ENCODE results near the gene SLC25A11. TPM values are rescaled to one million over a fixed set of nuclear protein-coding genes. Genes with fewer than 3 reads are reported as not detected.

The SLC25A11 gene
- total and polyA plus RNA-seq, 2 donors, result 30.9 to 46.7 TPM

DNA sequence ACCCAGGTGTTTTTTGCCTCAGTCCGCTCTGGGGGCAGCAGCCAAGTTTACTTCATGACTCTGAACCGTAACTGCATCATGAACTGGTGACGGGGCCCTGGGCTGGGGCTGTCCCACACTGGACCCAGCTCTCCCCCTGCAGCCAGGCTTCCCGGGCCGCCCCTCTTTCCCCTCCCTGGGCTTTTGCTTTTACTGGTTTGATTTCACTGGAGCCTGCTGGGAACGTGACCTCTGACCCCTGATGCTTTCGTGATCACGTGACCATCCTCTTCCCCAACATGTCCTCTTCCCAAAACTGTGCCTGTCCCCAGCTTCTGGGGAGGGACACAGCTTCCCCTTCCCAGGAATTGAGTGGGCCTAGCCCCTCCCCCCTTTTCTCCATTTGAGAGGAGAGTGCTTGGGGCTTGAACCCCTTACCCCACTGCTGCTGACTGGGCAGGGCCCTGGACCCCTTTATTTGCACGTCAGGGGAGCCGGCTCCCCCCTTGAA lies 42.6 kb downstream of the SLC25A11 start:
- no peak overlapping the region for H3K4me3 ChIP-seq (ENCODE audit: low read length in 2 of 2)
- peaks cover 7 to 34% of the 10 kb centered on the region in 2 donors for H3K4me1 ChIP-seq (ENCODE audit: control insufficient read depth in 2 of 2, insufficient read depth in 2 of 2, low read length in 2 of 2)
- H3K36me3 ChIP-seq (ENCODE audit: control insufficient read depth in 2 of 2, insufficient read depth in 2 of 2, low read length in 1 of 2), result peaks cover 41 to 48% of the 10 kb centered on the region in 2 donors
- no peak for DNase-seq (ENCODE audit: low read depth in 6 of 9, low spot score in 9 of 9)
- 98% methylated on average over 10 of the region's 10 CpGs for WGBS
- H3K27me3 ChIP-seq (ENCODE audit: control insufficient read depth in 2 of 2, insufficient read depth in 1 of 2, low read length in 1 of 2), result peaks cover 37 to 43% of the 10 kb centered on the region in 2 donors
- H3K27ac ChIP-seq (ENCODE audit: low read depth in 1 of 2, low read length in 1 of 2), result no peak overlapping the region
- peaks cover 3 to 19% of the 10 kb centered on the region in 2 donors for H3K9me3 ChIP-seq (ENCODE audit: control insufficient read depth in 2 of 2, insufficient read depth in 1 of 2, low read length in 1 of 2)

DNA sequence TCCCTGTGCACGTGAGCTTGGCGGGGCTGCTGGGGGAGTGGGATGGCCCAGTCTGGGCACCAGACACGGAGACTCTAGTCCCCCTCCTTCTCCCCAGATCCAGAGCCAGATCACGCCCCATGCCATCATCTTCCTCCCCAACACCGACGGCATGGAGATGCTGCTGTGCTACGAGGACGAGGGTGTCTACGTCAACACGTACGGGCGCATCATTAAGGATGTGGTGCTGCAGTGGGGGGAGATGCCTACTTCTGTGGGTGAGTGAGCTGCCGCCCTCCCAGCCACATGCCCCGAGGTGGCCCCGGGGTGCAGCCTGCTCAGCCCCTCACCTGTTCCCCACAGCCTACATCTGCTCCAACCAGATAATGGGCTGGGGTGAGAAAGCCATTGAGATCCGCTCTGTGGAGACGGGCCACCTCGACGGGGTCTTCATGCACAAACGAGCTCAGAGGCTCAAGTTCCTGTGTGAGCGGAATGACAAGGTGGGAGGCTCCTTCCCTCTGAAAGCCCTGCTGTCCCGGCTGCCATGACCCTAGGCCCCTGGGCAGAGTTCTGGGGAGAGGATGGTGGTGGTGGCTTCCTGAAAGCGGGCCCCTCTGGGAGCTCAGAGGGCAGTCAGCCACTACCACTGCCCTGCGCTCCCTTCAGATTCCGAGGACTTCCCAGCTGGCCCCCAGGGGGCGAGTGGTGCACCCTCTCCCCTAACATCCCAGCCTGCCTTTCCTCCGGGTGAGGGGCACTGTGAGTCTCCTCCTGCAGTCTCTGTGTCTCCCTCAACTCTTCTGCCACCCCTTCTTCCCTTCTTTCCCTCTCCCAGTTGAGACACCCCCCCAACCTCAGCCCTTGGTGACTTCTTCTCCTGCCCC lies 43.3 kb downstream of the SLC25A11 start:
- 96% methylated on average over 27 of the region's 27 CpGs for WGBS
- DNase-seq (ENCODE audit: low read depth in 6 of 9, low spot score in 9 of 9), result no peak
- no peak overlapping the region for H3K4me3 ChIP-seq (ENCODE audit: low read length in 2 of 2)
- peaks cover 47 to 55% of the 10 kb centered on the region in 2 donors for H3K36me3 ChIP-seq (ENCODE audit: control insufficient read depth in 2 of 2, insufficient read depth in 2 of 2, low read length in 1 of 2)
- no peak overlapping the region for H3K27ac ChIP-seq (ENCODE audit: low read depth in 1 of 2, low read length in 1 of 2)
- H3K4me1 ChIP-seq (ENCODE audit: control insufficient read depth in 2 of 2, insufficient read depth in 2 of 2, low read length in 2 of 2), result peaks cover 7 to 28% of the 10 kb centered on the region in 2 donors
- H3K9me3 ChIP-seq (ENCODE audit: control insufficient read depth in 2 of 2, insufficient read depth in 1 of 2, low read length in 1 of 2), result peaks cover 3 to 14% of the 10 kb centered on the region in 2 donors
- peaks cover 32 to 36% of the 10 kb centered on the region in 2 donors for H3K27me3 ChIP-seq (ENCODE audit: control insufficient read depth in 2 of 2, insufficient read depth in 1 of 2, low read length in 1 of 2)

DNA sequence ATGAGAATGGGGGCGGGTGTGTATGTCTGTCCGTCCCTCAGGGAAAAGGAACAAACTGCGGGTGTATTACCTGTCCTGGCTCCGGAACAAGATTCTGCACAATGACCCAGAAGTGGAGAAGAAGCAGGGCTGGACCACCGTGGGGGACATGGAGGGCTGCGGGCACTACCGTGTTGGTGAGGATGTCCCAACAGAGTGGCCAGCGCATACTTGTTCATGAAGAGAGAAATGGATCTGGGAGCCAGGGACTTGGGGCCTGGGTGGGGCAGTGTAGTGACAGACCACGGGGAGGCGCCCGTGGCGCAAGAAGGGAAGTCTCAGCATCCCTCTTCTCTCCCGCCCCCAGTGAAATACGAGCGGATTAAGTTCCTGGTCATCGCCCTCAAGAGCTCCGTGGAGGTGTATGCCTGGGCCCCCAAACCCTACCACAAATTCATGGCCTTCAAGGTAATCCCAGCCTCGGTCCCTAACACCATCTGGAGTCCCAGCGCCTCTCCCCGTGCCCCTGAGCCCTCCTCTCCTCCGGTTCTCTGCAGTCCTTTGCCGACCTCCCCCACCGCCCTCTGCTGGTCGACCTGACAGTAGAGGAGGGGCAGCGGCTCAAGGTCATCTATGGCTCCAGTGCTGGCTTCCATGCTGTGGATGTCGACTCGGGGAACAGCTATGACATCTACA lies 44.1 kb downstream of the SLC25A11 start:
- peaks cover 0 to 6% of the 10 kb centered on the region in 2 donors for H3K9me3 ChIP-seq (ENCODE audit: control insufficient read depth in 2 of 2, insufficient read depth in 1 of 2, low read length in 1 of 2)
- H3K27me3 ChIP-seq (ENCODE audit: control insufficient read depth in 2 of 2, insufficient read depth in 1 of 2, low read length in 1 of 2), result peaks cover 24 to 29% of the 10 kb centered on the region in 2 donors
- H3K4me1 ChIP-seq (ENCODE audit: control insufficient read depth in 2 of 2, insufficient read depth in 2 of 2, low read length in 2 of 2), result peaks cover 7 to 20% of the 10 kb centered on the region in 2 donors
- 96% methylated on average over 27 of the region's 27 CpGs for WGBS
- no peak for DNase-seq (ENCODE audit: low read depth in 6 of 9, low spot score in 9 of 9)
- no peak overlapping the region for H3K4me3 ChIP-seq (ENCODE audit: low read length in 2 of 2)
- H3K36me3 ChIP-seq (ENCODE audit: control insufficient read depth in 2 of 2, insufficient read depth in 2 of 2, low read length in 1 of 2), result peaks cover 54 to 62% of the 10 kb centered on the region in 2 donors
- no peak overlapping the region for H3K27ac ChIP-seq (ENCODE audit: low read depth in 1 of 2, low read length in 1 of 2)

DNA sequence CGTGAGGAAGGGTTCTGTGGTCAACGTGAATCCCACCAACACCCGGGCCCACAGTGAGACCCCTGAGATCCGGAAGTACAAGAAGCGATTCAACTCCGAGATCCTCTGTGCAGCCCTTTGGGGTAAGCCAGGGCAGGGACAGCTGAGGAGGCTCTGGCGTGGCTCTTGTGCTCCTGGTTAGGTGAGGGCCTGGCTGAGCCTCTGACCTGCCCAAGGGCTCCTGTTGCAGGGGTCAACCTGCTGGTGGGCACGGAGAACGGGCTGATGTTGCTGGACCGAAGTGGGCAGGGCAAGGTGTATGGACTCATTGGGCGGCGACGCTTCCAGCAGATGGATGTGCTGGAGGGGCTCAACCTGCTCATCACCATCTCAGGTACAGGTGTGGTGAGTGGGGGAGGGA lies 44.7 kb downstream of the SLC25A11 start:
- DNase-seq (ENCODE audit: low read depth in 6 of 9, low spot score in 9 of 9), result no peak
- 98% methylated on average over 13 of the region's 13 CpGs for WGBS

DNA sequence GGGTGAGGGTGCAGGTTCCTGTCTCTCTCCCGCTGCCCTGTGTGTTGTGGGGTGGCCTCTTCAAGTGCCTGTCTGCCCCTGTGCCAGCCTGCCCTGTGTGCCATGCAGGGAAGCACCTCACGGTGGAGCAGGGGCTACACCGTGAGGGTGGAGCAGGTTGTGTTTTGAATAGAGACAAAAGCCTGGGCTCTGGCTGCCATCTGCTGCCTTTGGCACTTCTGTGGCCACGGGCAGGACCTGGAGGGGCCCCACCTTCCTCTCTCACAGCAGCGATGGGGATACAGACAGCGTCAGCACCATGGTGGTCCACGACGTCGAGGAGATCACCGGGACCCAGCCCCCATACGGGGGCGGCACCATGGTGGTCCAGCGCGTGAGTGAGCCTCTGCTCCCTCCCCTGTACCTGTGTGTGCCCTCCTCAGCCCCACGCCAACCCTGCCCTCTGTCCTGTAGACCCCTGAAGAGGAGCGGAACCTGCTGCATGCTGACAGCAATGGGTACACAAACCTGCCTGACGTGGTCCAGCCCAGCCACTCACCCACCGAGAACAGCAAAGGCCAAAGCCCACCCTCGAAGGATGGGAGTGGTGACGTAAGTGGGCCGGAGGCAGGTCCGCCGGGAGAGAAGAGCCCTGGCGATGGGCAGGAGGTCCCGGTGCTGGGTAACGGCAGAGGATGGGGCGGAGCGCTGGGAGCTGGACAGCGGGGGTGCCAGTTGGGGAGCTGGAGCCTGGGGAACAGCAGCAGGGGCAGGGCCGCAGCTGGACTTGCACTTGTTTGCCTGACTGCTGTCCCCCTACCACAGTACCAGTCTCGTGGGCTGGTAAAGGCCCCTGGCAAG lies 45.9 kb downstream of the SLC25A11 start:
- no peak for DNase-seq (ENCODE audit: low read depth in 6 of 9, low spot score in 9 of 9)
- peaks cover 2 to 6% of the 10 kb centered on the region in 2 donors for H3K4me1 ChIP-seq (ENCODE audit: control insufficient read depth in 2 of 2, insufficient read depth in 2 of 2, low read length in 2 of 2)
- H3K27me3 ChIP-seq (ENCODE audit: control insufficient read depth in 2 of 2, insufficient read depth in 1 of 2, low read length in 1 of 2), result peaks cover 8 to 10% of the 10 kb centered on the region in 2 donors
- 94% methylated on average over 31 of the region's 31 CpGs for WGBS
- H3K9me3 ChIP-seq (ENCODE audit: control insufficient read depth in 2 of 2, insufficient read depth in 1 of 2, low read length in 1 of 2), result no peaks in the 10 kb centered on the region
- no peak overlapping the region for H3K27ac ChIP-seq (ENCODE audit: low read depth in 1 of 2, low read length in 1 of 2)
- H3K4me3 ChIP-seq (ENCODE audit: low read length in 2 of 2), result no peak overlapping the region
- H3K36me3 ChIP-seq (ENCODE audit: control insufficient read depth in 2 of 2, insufficient read depth in 2 of 2, low read length in 1 of 2), result peaks cover 62 to 79% of the 10 kb centered on the region in 2 donors

More for the DNA sequence above, 44.7 kb downstream of the SLC25A11 start:
- H3K27me3 ChIP-seq (ENCODE audit: control insufficient read depth in 2 of 2, insufficient read depth in 1 of 2, low read length in 1 of 2), result peaks cover 18 to 22% of the 10 kb centered on the region in 2 donors
- no peak overlapping the region for H3K4me3 ChIP-seq (ENCODE audit: low read length in 2 of 2)
- H3K4me1 ChIP-seq (ENCODE audit: control insufficient read depth in 2 of 2, insufficient read depth in 2 of 2, low read length in 2 of 2), result peaks cover 7 to 14% of the 10 kb centered on the region in 2 donors
- no peaks in the 10 kb centered on the region for H3K9me3 ChIP-seq (ENCODE audit: control insufficient read depth in 2 of 2, insufficient read depth in 1 of 2, low read length in 1 of 2)
- no peak overlapping the region for H3K27ac ChIP-seq (ENCODE audit: low read depth in 1 of 2, low read length in 1 of 2)
- H3K36me3 ChIP-seq (ENCODE audit: control insufficient read depth in 2 of 2, insufficient read depth in 2 of 2, low read length in 1 of 2), result peaks cover 61 to 69% of the 10 kb centered on the region in 2 donors

DNA sequence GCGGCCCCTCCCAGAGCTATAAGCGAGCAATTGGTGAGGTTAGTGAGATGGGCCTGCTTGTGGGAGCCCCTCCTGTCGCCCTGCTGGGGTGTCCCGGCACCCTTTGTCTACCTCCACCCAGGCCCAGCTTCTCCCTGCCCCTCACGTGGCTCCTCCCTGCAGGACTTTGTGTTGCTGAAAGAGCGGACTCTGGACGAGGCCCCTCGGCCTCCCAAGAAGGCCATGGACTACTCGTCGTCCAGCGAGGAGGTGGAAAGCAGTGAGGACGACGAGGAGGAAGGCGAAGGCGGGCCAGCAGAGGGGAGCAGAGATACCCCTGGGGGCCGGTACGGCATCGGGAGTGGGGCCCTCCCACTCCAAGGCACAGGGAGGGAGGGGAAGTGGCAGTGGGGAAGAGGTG lies 46.6 kb downstream of the SLC25A11 start:
- no peaks in the 10 kb centered on the region for H3K4me1 ChIP-seq (ENCODE audit: control insufficient read depth in 2 of 2, insufficient read depth in 2 of 2, low read length in 2 of 2)
- no peak for DNase-seq (ENCODE audit: low read depth in 6 of 9, low spot score in 9 of 9)
- H3K27ac ChIP-seq (ENCODE audit: low read depth in 1 of 2, low read length in 1 of 2), result no peak overlapping the region
- H3K27me3 ChIP-seq (ENCODE audit: control insufficient read depth in 2 of 2, insufficient read depth in 1 of 2, low read length in 1 of 2), result peaks cover 2 to 4% of the 10 kb centered on the region in 2 donors
- H3K9me3 ChIP-seq (ENCODE audit: control insufficient read depth in 2 of 2, insufficient read depth in 1 of 2, low read length in 1 of 2), result no peaks in the 10 kb centered on the region
- H3K36me3 ChIP-seq (ENCODE audit: control insufficient read depth in 2 of 2, insufficient read depth in 2 of 2, low read length in 1 of 2), result peaks cover 65 to 79% of the 10 kb centered on the region in 2 donors
- H3K4me3 ChIP-seq (ENCODE audit: low read length in 2 of 2), result no peak overlapping the region
- 97% methylated on average over 18 of the region's 18 CpGs for WGBS

DNA sequence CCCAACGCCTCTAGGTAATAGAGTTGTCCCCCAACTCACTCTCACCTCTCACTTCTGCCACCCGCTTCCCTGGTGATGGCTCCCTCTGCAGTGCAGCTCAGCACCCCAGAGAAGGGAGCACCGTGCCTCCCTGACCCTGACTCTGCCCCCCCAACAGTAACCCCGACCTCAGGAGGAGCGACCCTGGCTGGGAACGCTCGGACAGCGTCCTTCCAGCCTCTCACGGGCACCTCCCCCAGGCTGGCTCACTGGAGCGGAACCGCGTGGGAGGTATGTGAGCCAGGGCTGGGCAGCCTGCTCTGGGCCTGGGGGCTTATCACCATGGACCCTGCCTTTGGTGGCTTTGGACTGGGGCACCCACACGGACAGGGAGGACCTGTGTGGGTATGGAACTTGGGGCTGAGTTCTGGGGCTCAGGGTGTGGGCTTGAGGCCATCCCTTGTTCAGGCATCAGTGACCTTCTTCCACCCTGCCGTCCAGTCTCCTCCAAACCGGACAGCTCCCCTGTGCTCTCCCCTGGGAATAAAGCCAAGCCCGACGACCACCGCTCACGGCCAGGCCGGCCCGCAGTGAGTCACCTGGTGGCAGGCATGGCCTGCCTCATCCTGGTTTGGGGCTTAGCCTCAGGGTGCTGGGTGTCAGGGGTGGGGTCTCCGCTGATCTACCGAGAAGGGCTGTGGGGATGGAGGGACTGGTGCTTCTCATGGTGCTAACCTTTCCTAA lies 47.2 kb downstream of the SLC25A11 start:
- 96% methylated on average over 23 of the region's 23 CpGs for WGBS
- no peak for DNase-seq (ENCODE audit: low read depth in 6 of 9, low spot score in 9 of 9)
- H3K36me3 ChIP-seq (ENCODE audit: control insufficient read depth in 2 of 2, insufficient read depth in 2 of 2, low read length in 1 of 2), result peaks cover 67 to 79% of the 10 kb centered on the region in 2 donors

More for the DNA sequence above, 47.2 kb downstream of the SLC25A11 start:
- Histone ChIP-seq H3K9me3 (ENCODE audit: control insufficient read depth in 2 of 2, insufficient read depth in 1 of 2, low read length in 1 of 2) (no peaks in the 10 kb centered on the region), H3K4me3 (ENCODE audit: low read length in 2 of 2) (no peak overlapping the region), H3K4me1 (ENCODE audit: control insufficient read depth in 2 of 2, insufficient read depth in 2 of 2, low read length in 2 of 2) (no peaks in the 10 kb centered on the region), H3K27me3 (ENCODE audit: control insufficient read depth in 2 of 2, insufficient read depth in 1 of 2, low read length in 1 of 2) (no peaks in the 10 kb centered on the region), H3K27ac (ENCODE audit: low read depth in 1 of 2, low read length in 1 of 2) (no peak overlapping the region)

Measured in thymus (tissue), 11 donors.